ENCODE data around the gene TAS2R13.

GRCh38 chr12:10956085-10956484, 46.7 kb upstream of the TAS2R13 start:
- TF ChIP-seq CTCF (IDR thresholded peaks at IDR 0.05) (no peak), POLR2AphosphoS5 (IDR thresholded peaks at IDR 0.05) (no peak)

All from prostate gland (tissue), 2 donors.